Measurements from ENCODE around the gene SLC9A5. TPM values are rescaled to one million over a fixed set of nuclear protein-coding genes. Genes with fewer than 3 reads are reported as not detected.

The SLC9A5 gene
- total RNA-seq, 2 donors from 2014 or later = 1.4 to 5.9 TPM

- no peak for DNase-seq (ENCODE audit: low spot score)
- Mint-ChIP-seq H3K9me3 (no peaks in the 10 kb centered on the region), H3K4me3 (no peak overlapping the region), H3K4me1 (ENCODE audit: low read depth in 2 of 2) (no peaks in the 10 kb centered on the region), H3K27me3 (peaks cover 12 to 18% of the 10 kb centered on the region in 2 donors), H3K36me3 (no peaks in the 10 kb centered on the region), H3K27ac (no peak overlapping the region)
- no peak for ATAC-seq
Measured at GRCh38 chr16:67264866-67265265, 16.1 kb downstream of the SLC9A5 start.

- peaks cover 12 to 18% of the 10 kb centered on the region in 2 donors for H3K27me3 Mint-ChIP-seq
- no peaks in the 10 kb centered on the region for H3K4me1 Mint-ChIP-seq (ENCODE audit: low read depth in 2 of 2)
- no peak overlapping the region for H3K4me3 Mint-ChIP-seq
- H3K36me3 Mint-ChIP-seq = no peaks in the 10 kb centered on the region
- no peaks in the 10 kb centered on the region for H3K9me3 Mint-ChIP-seq
- H3K27ac Mint-ChIP-seq = no peak overlapping the region
- DNase-seq (ENCODE audit: low spot score) = no peak
- ATAC-seq = no peak
Measured at GRCh38 chr16:67265834-67266233, 17.1 kb downstream of the SLC9A5 start.

GRCh38 chr16:67268136-67268579 is 19.4 kb downstream of the SLC9A5 start:
- no peaks in the 10 kb centered on the region for H3K9me3 Mint-ChIP-seq
- peaks cover 4 to 5% of the 10 kb centered on the region in 2 donors for H3K27me3 Mint-ChIP-seq
- no peaks in the 10 kb centered on the region for H3K36me3 Mint-ChIP-seq
- no peak overlapping the region for H3K4me3 Mint-ChIP-seq
- no peak for ATAC-seq
- H3K27ac Mint-ChIP-seq = no peak overlapping the region
- DNase-seq (ENCODE audit: low spot score) = no peak
- H3K4me1 Mint-ChIP-seq (ENCODE audit: low read depth in 2 of 2) = no peaks in the 10 kb centered on the region

GRCh38 chr16:67269766-67270165 is 21.0 kb downstream of the SLC9A5 start:
- Mint-ChIP-seq H3K27me3 (no peaks in the 10 kb centered on the region), H3K4me3 (no peak overlapping the region), H3K4me1 (ENCODE audit: low read depth in 2 of 2) (no peaks in the 10 kb centered on the region), H3K27ac (no peak overlapping the region), H3K36me3 (no peaks in the 10 kb centered on the region), H3K9me3 (no peaks in the 10 kb centered on the region)
- ATAC-seq (no peak), DNase-seq (ENCODE audit: low spot score) (no peak)

GRCh38 chr16:67270931-67271338 is 22.2 kb downstream of the SLC9A5 start:
- H3K4me3 Mint-ChIP-seq = no peak overlapping the region
- no peaks in the 10 kb centered on the region for H3K36me3 Mint-ChIP-seq
- peaks cover 0 to 3% of the 10 kb centered on the region in 2 donors for H3K4me1 Mint-ChIP-seq (ENCODE audit: low read depth in 2 of 2)
- ATAC-seq (peak in 1 of 2 donors; percentile 7), DNase-seq (ENCODE audit: low spot score) (peak; percentile 55)
- no peak overlapping the region for H3K27ac Mint-ChIP-seq
- H3K9me3 Mint-ChIP-seq = no peaks in the 10 kb centered on the region
- H3K27me3 Mint-ChIP-seq = no peaks in the 10 kb centered on the region

- Mint-ChIP-seq H3K9me3 (no peaks in the 10 kb centered on the region), H3K27ac (no peak overlapping the region), H3K27me3 (no peaks in the 10 kb centered on the region), H3K4me1 (ENCODE audit: low read depth in 2 of 2) (peaks cover 3 to 5% of the 10 kb centered on the region in 2 donors), H3K36me3 (peaks cover 2% of the 10 kb centered on the region), H3K4me3 (no peak overlapping the region)
- DNase-seq (ENCODE audit: low spot score) (peak; percentile 48), ATAC-seq (peak in 1 of 2 donors; percentile 37)
Measured at GRCh38 chr16:67271446-67271845, 22.7 kb downstream of the SLC9A5 start.

GRCh38 chr16:67275321-67275720 is 26.5 kb downstream of the SLC9A5 start:
- peaks cover 12 to 16% of the 10 kb centered on the region in 2 donors for H3K4me1 Mint-ChIP-seq (ENCODE audit: low read depth in 2 of 2)
- no peak overlapping the region for H3K27ac Mint-ChIP-seq
- no peaks in the 10 kb centered on the region for H3K27me3 Mint-ChIP-seq
- H3K9me3 Mint-ChIP-seq = no peaks in the 10 kb centered on the region
- ATAC-seq (no peak), DNase-seq (ENCODE audit: low spot score) (no peak)
- peaks cover 5% of the 10 kb centered on the region for H3K36me3 Mint-ChIP-seq
- no peak overlapping the region for H3K4me3 Mint-ChIP-seq

GRCh38 chr16:67277294-67277998 is 28.7 kb downstream of the SLC9A5 start:
- Mint-ChIP-seq H3K27me3 (no peaks in the 10 kb centered on the region), H3K36me3 (peaks cover 5% of the 10 kb centered on the region), H3K9me3 (no peaks in the 10 kb centered on the region), H3K4me3 (peak overlapping the region; percentile 45), H3K4me1 (ENCODE audit: low read depth in 2 of 2) (peaks cover 12 to 16% of the 10 kb centered on the region in 2 donors), H3K27ac (peak overlapping the region; percentile 58 to 77)
- DNase-seq (ENCODE audit: low spot score) (no peak), ATAC-seq (no peak)

GRCh38 chr16:67277999-67278772 is 29.4 kb downstream of the SLC9A5 start:
- ATAC-seq (no peak), DNase-seq (ENCODE audit: low spot score) (no peak)
- H3K4me3 Mint-ChIP-seq = peak overlapping the region; percentile 76
- peaks cover 12 to 16% of the 10 kb centered on the region in 2 donors for H3K4me1 Mint-ChIP-seq (ENCODE audit: low read depth in 2 of 2)
- peaks cover 5% of the 10 kb centered on the region for H3K36me3 Mint-ChIP-seq
- no peaks in the 10 kb centered on the region for H3K9me3 Mint-ChIP-seq
- peak overlapping the region; percentile 58 to 77 for H3K27ac Mint-ChIP-seq
- H3K27me3 Mint-ChIP-seq = no peaks in the 10 kb centered on the region

- Mint-ChIP-seq H3K9me3 (no peaks in the 10 kb centered on the region), H3K4me1 (ENCODE audit: low read depth in 2 of 2) (peaks cover 12 to 16% of the 10 kb centered on the region in 2 donors), H3K27me3 (no peaks in the 10 kb centered on the region), H3K27ac (peak overlapping the region; percentile 43 to 58), H3K36me3 (peaks cover 5% of the 10 kb centered on the region), H3K4me3 (peak overlapping the region; percentile 76)
- ATAC-seq (peak; percentile 59 to 65), DNase-seq (ENCODE audit: low spot score) (peak; percentile 70)
Measured at GRCh38 chr16:67278773-67279295, 30.1 kb downstream of the SLC9A5 start.

GRCh38 chr16:67279296-67280089 is 30.7 kb downstream of the SLC9A5 start, which contains the start of gene PLEKHG4:
PLEKHG4 (plus strand) TSS chr16:67279532; CDS start chr16:67280045, 513 bp downstream.
- no peaks in the 10 kb centered on the region for H3K9me3 Mint-ChIP-seq
- H3K27me3 Mint-ChIP-seq = no peaks in the 10 kb centered on the region
- DNase-seq (ENCODE audit: low spot score) = peak; percentile 86
- peaks cover 12 to 16% of the 10 kb centered on the region in 2 donors for H3K4me1 Mint-ChIP-seq (ENCODE audit: low read depth in 2 of 2)
- ATAC-seq = peak; percentile 96 to 97
- H3K27ac Mint-ChIP-seq = peak within 1 kb of the TSS; percentile 43 to 58
- peak within 1 kb of the TSS; percentile 76 for H3K4me3 Mint-ChIP-seq
- H3K36me3 Mint-ChIP-seq = peaks cover 5% of the 10 kb centered on the region

GRCh38 chr16:67280090-67281015 is 31.6 kb downstream of the SLC9A5 start:
- no peaks in the 10 kb centered on the region for H3K9me3 Mint-ChIP-seq
- no peak overlapping the region for H3K27ac Mint-ChIP-seq
- no peaks in the 10 kb centered on the region for H3K27me3 Mint-ChIP-seq
- ATAC-seq = no peak
- no peak for DNase-seq (ENCODE audit: low spot score)
- peaks cover 12 to 14% of the 10 kb centered on the region in 2 donors for H3K4me1 Mint-ChIP-seq (ENCODE audit: low read depth in 2 of 2)
- H3K36me3 Mint-ChIP-seq = peaks cover 5% of the 10 kb centered on the region
- H3K4me3 Mint-ChIP-seq = peak overlapping the region; percentile 48

All from natural killer cell treated with Interleukin-12 subunit alpha and Interleukin-12 subunit beta and Interleukin-15 and Interleukin-18, amount 100 ng/mL, for 72 hours (primary cell).